Raji (cell line): ENCODE data around the gene SPTBN1.

Experiments
- POLR2A ChIP-seq: IDR thresholded peaks from 2 replicates; pipeline ENCODE4 v1.6.1; 2011; ENCODE audit warnings: low read depth, low read length, control low read depth; ENCODE audit not compliant: insufficient read depth

Gene SPTBN1

DNA sequence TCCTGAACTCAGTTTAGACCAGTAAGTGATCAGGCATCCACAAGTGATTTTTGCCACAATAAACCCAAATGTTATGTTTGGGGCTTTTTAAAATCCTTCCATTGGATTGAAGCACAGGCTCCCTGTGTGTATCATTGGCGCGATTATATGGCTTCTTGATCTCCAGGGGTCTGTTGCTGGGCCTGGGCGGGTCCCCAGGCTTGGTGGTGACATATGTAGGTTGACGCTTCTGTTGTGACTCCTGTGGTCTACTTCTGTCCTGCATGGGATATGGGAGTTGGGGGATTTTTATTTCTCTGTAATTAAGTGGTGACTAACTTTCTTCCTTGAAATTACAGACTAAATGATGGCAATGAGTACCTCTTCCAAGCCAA is 211.1 kb downstream of the SPTBN1 start:
- no peak for TF ChIP-seq POLR2A

- TF ChIP-seq POLR2A, result no peak
Measured at GRCh38 chr2:54667726-54668650, 211.9 kb downstream of the SPTBN1 start.

DNA sequence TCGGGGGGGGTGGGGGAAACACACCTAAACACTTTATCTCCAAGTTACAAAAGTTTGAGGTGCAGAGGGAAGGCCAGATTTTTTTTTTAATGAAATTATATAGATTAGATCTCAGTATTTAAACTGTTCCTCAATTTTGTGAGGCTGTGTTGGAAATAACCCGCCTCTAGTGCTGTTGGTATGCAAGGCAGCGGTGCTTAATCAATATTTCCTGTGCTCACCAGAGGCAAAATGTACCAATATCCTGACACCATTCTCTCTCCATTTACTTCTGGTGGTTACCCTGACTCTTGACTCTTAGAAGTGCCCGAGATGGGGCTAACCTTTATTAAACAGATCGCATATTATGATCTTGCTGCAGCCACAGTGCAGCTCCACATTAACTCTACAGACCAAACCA is 212.6 kb downstream of the SPTBN1 start:
- TF ChIP-seq POLR2A, result no peak

GRCh38 chr2:54669677-54670484 is 213.8 kb downstream of the SPTBN1 start:
- TF ChIP-seq POLR2A, result no peak

DNA sequence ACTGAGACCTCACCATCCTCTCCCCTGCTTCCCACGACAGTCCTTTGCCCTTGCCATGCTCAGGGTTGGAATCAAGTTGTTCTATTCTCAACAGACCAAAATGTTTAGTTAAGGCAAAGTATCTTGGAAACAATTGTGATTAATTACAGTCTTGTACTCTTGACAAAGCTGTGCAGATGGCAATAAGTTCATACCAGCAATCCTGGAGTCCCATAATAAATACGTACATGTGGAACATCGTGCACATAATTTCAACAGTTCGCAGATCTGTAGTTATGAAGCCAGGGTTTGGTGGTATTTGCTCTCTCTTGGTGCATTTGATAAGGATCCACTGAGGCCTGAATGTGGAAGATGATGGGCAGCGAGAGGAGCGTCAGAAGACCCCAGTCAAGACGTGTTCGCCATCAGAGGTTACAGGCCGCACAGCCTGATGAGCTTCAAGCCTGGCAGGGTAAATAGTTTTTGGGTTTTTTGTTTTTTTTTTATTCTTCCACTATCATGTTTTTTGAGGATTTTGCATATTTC is 214.4 kb downstream of the SPTBN1 start:
- TF ChIP-seq POLR2A, result no peak

DNA sequence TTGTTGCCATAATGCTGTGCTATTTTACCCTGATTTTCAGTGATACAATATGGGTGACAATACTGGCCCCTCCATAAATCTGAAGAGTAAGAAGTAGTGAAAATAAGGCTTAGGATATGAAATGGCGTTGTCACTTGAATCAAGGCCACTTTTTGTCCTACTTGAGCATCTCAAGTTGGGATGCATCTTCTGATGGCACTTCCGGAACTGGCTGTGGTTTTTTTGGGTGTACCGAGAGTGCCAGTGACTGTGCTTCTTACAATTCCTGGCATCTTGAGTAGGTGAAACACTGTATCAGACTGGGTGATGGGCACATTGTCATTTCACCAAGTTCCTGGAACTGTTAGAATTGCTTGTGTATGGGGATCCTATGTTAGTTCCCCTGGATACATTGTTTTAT is 214.9 kb downstream of the SPTBN1 start:
- TF ChIP-seq POLR2A, result no peak

- TF ChIP-seq POLR2A, result no peak
Measured at GRCh38 chr2:54671875-54672589, 215.9 kb downstream of the SPTBN1 start.

GRCh38 chr2:54672590-54673456 is 216.7 kb downstream of the SPTBN1 start:
- TF ChIP-seq POLR2A, result no peak

DNA sequence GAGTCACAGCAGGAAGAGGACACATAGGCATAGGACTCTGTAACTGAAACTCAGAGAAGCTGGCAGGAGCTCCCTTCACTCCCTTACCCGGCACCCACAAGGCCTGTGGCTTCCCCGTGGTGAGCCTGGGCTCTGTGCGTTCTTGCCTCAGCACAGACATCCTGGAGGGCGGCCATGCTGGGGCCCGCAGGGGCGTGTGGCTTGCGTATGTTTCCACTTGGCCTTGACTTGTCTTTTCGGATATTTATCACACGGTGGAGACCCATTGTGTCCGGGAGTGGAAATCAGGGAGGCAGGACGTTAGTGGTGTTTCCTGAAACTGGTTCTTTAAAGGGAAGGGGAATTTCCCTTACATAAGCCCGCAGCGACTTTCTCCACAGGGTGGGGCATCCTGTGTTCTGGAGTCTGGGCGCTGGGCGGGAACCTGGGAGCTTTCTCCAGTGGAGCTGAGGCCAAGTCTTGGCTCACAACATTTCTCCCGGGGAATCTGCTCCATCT is 217.4 kb downstream of the SPTBN1 start:
- TF ChIP-seq POLR2A, result no peak

GRCh38 chr2:54675281-54675680 is 219.2 kb downstream of the SPTBN1 start:
- TF ChIP-seq POLR2A, result no peak

DNA sequence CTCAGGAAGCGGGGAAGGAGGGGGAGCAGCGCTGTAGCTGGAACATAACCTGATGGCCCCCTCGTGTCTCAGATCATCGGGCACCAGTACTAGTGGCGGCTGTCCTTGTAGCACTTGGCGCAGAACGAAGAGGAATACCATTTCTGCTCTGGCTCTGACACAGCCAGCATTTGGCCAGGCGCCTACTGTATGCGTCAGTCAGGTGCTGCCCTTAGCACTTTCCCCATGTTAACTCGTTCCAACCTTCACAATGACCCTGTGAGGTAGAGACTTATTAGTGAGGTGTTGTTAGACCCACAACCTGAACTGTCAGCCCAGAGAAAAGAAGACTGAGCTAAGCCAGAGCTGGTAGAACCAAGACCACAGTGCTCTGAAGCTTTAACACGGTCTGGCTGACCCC is 219.6 kb downstream of the SPTBN1 start:
- no peak for TF ChIP-seq POLR2A

DNA sequence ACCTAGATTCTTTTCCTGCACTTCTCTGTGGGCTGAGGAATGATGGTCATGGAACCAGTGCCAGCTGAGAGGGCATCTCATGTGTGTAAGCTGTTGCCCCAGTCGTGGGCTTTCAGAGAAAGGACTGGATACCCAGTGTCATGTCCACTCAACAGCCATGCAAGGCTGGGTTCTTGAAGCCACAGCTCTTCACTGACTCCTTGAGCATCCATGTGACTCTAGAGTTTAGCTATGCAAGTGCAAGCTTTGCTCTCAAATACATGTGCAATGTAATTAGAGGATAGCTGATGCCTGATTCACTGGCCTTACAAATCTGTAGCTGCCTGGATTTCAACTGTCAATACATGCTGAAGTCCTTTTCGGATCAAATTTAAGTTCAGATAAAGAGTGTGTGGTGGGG is 220.5 kb downstream of the SPTBN1 start:
- no peak for TF ChIP-seq POLR2A

DNA sequence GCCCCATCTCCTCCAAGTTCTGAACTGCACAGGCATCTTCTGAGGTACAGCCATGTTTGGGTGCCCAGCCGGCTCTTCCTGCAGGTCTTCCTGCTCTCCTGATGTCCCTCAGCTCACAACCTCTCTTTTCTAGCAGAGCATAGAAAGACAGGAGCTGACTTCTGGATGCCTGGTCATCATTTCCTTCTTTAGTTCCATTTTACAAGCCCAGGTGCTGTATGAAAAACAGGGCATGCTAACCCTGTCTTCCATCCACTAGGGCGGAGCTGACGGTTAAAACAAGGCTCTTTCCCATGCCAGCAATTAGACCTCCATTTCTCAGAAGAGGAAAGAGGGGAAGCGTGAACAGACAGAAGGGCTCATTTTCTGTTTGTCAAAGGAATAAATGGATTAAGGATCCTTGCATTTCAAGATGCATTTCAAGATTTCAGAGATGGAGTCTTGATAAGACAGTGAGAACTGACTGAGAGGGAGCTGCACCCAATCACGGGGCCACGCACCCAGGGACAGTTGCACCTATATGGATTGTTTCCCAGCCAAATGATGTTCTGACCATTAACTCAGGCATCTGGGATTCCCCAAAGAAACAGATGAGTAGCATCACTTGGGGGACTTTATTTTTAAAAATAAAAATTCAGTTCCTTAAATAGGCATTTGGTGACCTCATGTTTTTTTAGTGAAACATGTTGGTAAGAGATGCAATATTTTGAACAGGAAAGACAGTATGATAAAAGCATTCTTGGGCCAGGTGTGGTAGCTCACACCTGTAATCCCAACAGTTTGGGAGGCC is 221.5 kb downstream of the SPTBN1 start:
- no peak for TF ChIP-seq POLR2A
